ENCODE results near the gene TRIO.

DNA sequence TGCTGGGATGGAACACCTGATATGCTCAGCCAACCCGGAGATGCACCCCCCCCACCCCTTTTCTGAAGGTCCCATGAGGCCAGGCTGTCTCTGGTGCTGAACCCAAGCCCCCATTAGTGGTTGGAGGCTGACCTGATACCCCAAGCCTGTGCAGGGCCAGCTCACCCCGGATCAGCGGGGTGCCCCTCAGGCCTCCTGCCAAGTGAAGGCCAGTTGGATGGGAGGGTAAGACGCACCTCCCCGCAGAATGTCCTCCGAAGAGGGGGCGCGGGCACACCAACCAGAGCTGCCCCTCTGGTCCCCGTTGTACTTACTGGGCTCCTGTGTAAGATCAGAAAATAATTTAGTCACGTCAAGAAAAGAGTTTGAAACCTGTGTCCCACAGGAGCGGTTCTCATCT, 361.7 kb downstream of the TRIO start:
- TF ChIP-seq, protein P1, sequence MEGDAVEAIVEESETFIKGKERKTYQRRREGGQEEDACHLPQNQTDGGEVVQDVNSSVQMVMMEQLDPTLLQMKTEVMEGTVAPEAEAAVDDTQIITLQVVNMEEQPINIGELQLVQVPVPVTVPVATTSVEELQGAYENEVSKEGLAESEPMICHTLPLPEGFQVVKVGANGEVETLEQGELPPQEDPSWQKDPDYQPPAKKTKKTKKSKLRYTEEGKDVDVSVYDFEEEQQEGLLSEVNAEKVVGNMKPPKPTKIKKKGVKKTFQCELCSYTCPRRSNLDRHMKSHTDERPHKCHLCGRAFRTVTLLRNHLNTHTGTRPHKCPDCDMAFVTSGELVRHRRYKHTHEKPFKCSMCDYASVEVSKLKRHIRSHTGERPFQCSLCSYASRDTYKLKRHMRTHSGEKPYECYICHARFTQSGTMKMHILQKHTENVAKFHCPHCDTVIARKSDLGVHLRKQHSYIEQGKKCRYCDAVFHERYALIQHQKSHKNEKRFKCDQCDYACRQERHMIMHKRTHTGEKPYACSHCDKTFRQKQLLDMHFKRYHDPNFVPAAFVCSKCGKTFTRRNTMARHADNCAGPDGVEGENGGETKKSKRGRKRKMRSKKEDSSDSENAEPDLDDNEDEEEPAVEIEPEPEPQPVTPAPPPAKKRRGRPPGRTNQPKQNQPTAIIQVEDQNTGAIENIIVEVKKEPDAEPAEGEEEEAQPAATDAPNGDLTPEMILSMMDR (IDR thresholded peaks at IDR 0.05): no peak
- TF ChIP-seq ELF1 (IDR thresholded peaks at IDR 0.05) (no peak), TAF1 (IDR thresholded peaks at IDR 0.05; ENCODE audit: borderline replicate concordance, low read depth, low read length) (no peak), POLR2AphosphoS5 (IDR thresholded peaks at IDR 0.05; ENCODE audit: low read depth, low read length) (no peak), JUND (IDR thresholded peaks at IDR 0.05) (no peak), RAD21 (IDR thresholded peaks at IDR 0.05; ENCODE audit: low read length) (no peak)
- TF ChIP-seq, protein P2, sequence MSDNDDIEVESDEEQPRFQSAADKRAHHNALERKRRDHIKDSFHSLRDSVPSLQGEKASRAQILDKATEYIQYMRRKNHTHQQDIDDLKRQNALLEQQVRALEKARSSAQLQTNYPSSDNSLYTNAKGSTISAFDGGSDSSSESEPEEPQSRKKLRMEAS (IDR thresholded peaks at IDR 0.05; ENCODE audit: low read depth): no peak
